Activated T-cell treated with anti-CD3 and anti-CD28 coated beads for 1 hour (primary cell): ENCODE results near the gene AMBP.

Experiments used
- DNase-seq: peaks from one replicate; pipeline ENCODE4 v3.0.0-alpha.2; 2020; ENCODE audit warnings: low read depth

AMBP gene

GRCh38 chr9:114072184-114073140, 5.6 kb downstream of the AMBP start:
- no peak for DNase-seq

GRCh38 chr9:114071197-114071795, 6.8 kb downstream of the AMBP start:
- DNase-seq, result no peak

DNA sequence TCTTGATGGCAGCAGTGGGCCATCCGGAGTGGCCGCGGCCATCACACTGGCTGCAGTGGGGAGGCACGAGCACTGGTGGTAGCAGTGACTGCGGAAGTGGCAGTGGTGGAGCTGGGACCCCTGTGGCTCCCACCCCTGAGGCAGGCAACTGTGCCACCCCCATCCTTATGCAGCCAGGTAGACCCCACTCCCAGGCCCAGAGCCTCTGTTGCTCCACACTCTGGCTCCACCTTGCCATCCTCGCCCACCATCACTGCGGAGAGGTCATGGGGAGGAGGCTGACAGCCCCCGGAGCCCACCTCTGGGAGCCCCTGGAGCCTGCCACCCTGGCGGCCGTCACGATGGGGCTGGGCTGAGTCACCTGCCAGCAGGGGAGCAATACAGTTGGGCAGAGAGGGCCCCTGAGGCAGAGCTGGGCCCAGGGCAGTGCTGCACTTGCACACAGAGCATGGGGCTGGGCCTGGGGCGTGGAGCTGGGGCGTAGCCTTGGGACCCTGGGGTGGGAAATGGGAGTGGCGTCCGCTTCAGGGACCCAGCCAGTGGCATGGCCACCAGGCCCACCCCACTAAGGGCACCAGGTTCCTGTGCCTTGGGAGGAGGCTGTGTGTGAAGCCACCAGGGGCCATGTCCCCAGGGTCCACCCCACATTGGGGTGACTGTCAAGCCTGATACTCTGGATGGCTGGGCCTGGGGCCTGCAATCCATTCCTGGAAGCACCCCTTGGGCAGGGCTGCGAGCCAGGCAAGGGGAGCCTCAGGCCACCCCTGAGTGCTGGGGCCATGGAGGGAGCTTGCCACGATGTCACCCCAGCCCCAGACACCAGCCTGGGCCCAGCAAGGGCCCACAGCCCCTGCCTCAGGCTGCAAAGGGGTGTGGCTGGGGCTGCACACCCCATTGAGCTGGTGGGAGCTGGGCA, 7.7 kb downstream of the AMBP start:
- DNase-seq, result no peak

GRCh38 chr9:114069476-114070187, 8.5 kb downstream of the AMBP start:
- DNase-seq, result no peak

GRCh38 chr9:114065304-114065703, 12.8 kb downstream of the AMBP start:
- no peak for DNase-seq

DNA sequence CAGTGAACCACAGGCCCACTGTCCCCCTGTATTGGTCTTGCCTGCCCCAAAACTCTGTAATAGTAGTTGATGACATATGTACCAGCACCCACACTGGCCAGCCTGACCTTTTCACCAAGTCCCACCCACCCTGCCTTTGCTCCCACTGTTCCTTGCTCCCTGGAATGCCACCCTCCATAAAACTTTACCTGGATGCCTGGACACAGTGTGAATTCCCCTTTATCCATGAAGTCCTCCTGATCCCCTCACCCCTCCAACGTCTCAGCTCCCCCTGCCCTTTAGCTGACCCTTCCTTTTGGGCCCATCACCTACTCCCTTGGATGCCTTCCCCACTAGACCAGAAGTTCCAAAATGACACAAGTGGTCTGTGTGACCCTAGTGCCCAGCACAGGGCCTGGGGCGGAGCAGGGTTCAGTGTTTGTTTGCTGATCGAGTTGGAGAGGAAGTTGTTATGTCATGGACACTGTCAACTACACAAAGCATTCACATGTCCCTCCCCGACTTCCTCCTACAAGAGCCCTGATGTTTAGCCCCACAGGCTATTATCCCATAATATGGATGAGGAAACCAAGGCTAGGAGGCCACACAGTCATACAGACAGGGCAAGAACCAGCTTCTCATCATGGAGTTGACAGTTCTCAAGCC, 16.1 kb downstream of the AMBP start:
- DNase-seq, result no peak

GRCh38 chr9:114061292-114061691, 16.8 kb downstream of the AMBP start:
- DNase-seq, result no peak

- no peak for DNase-seq
Observed at GRCh38 chr9:114060711-114061110, 17.4 kb downstream of the AMBP start.

GRCh38 chr9:114060070-114060469, 18.0 kb downstream of the AMBP start:
- no peak for DNase-seq

- no peak for DNase-seq
Observed at GRCh38 chr9:114059047-114059803, 18.9 kb downstream of the AMBP start.

GRCh38 chr9:114058688-114059046, 19.4 kb downstream of the AMBP start:
- DNase-seq, result no peak

- no peak for DNase-seq
Observed at GRCh38 chr9:114057161-114057885, 20.8 kb downstream of the AMBP start.

DNA sequence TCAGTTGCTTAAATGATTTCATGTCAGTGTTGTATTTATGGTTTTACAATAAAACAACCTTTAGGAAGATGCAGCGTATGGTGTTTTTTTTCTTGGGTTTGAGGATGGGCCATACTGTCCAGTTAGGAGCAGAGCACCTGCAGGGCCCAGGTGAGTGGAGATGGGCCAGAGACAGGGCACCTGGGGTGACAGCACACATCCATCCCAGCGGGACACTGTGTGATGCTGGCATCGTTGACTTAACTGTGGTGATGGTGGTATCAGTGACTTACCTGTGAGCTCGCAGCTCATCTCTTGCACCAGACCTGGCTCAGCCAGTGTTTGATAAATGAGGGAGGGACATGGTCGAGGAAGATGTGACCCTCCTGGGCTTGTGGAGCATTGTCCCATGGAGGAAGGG, 21.6 kb downstream of the AMBP start:
- DNase-seq, result no peak

- no peak for DNase-seq
Observed at GRCh38 chr9:114055894-114056293, 22.2 kb downstream of the AMBP start.

DNA sequence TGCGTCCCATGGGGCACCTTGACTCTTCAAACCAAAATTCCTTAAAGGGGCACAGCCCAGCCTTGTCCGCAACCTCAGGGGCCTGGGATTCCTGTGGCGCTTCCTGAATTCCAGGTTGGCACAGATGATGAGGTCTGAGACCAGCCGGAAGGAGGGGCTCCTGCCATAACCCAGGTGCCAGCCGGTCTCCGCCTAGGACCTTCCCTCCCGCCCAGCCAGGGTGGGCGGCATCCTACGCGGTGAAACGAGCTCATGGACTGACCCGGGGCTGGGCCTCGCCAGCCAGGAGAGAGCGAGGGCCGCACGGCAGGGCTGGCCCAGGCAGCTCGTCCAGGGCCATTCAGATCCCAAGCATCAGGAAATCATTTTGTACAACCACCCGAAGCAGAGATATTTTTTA, 23.0 kb downstream of the AMBP start:
- no peak for DNase-seq

- DNase-seq, result no peak
Observed at GRCh38 chr9:114054191-114054690, 23.9 kb downstream of the AMBP start.

GRCh38 chr9:114053246-114054005, 24.7 kb downstream of the AMBP start:
- no peak for DNase-seq

DNA sequence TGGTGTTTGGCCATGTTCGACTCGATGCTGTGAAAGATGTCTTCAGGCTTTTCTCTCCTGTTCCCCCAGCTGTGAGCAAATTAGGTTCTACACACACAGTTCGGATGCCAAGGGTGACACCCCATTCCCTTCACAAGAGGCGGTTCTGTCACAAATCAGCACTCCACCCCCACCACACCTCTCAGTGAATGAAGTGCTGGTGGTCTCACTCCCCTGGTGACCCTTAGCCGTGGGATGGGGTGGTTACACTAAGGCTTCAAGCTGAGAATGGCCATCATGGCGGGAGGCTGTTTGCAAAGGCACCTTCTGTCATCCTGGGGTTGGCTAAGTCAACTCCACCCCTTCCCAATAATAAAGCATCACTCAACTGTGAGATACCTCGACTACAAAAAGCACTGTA, 26.4 kb downstream of the AMBP start:
- DNase-seq, result no peak

GRCh38 chr9:114051281-114051680, 26.8 kb downstream of the AMBP start:
- no peak for DNase-seq
